GM12892 (cell line): Measurements from ENCODE around the gene ISLR2. TPM values are rescaled to one million over a fixed set of nuclear protein-coding genes. Genes with fewer than 3 reads are reported as not detected.
"Not testable (repeated sequence)": the region's sequence is repeated elsewhere in the genome, so short reads cannot be mapped to it uniquely, and the experiment has no call there.

Experiments
- DNase-seq: peaks from one replicate; pipeline ENCODE4 v3.0.0; 2011; ENCODE audit not compliant: insufficient read length
- FAIRE-seq: peaks from 2 replicates; lab custom pipeline; 2011; peaks lifted over from hg19 to GRCh38; lab: Jason Lieb, UNC
- POLR2A ChIP-seq: IDR thresholded peaks from 2 replicates; pipeline ENCODE4 v1.6.1; 2011; ENCODE audit warnings: low read depth, low read length, control low read depth
- POLR2AphosphoS5 ChIP-seq: IDR thresholded peaks from 2 replicates; pipeline ENCODE4 v1.6.1; 2011; ENCODE audit warnings: low read depth, low read length, control low read depth
- TAF1 ChIP-seq: IDR thresholded peaks from 2 replicates; pipeline ENCODE4 v1.6.1; 2011; ENCODE audit warnings: low read depth, mild to moderate bottlenecking, control low read depth, low read length, borderline replicate concordance
- polyA plus RNA-seq: library from polyadenylated mRNA; unstranded; fragments of >200 nt; gene quantifications from one replicate; pipeline ENCODE4 v1.2.1, GENCODE V29; 2012; ENCODE audit warnings: missing spikeins, inconsistent platforms; ENCODE audit not compliant: missing spikeins

ISLR2 gene
- 0.95 TPM for polyA plus RNA-seq

- DNase-seq: no peak
- no peak for TF ChIP-seq POLR2A
- FAIRE-seq: no peak
Observed at GRCh38 chr15:74130155-74130848, at the start of gene ISLR2. Gene ISLR2, plus strand, starts transcription at chr15:74130586. Its CDS starts 2,169 bp downstream, at chr15:74132755.

GRCh38 chr15:74082450-74082849, 47.9 kb upstream of the ISLR2 start, which contains the start of gene GOLGA6A:
Gene GOLGA6A, minus strand, starts transcription at chr15:74082550. Its CDS starts 41 bp downstream, at chr15:74082509.
- not testable (repeated sequence) for FAIRE-seq

GRCh38 chr15:74094567-74094966, 35.8 kb upstream of the ISLR2 start:
- not testable (repeated sequence) for FAIRE-seq, DNase-seq

More at GRCh38 chr15:74082450-74082849, 47.9 kb upstream of the ISLR2 start, which contains the start of gene GOLGA6A:
- DNase-seq: not testable (repeated sequence)

- DNase-seq, FAIRE-seq: not testable (repeated sequence)
Observed at GRCh38 chr15:74095610-74096009, 34.8 kb upstream of the ISLR2 start.

- not testable (repeated sequence) for DNase-seq, FAIRE-seq
Observed at GRCh38 chr15:74096753-74097474, 33.5 kb upstream of the ISLR2 start.

- peak; percentile 84 for FAIRE-seq
- not testable (repeated sequence) for DNase-seq
Observed at GRCh38 chr15:74099963-74100733, 30.2 kb upstream of the ISLR2 start.

GRCh38 chr15:74108111-74108510, 22.3 kb upstream of the ISLR2 start:
- FAIRE-seq (no peak), DNase-seq (no peak)
- no peak for TF ChIP-seq TAF1
- no peak for TF ChIP-seq POLR2A
- no peak for TF ChIP-seq POLR2AphosphoS5

GRCh38 chr15:74108611-74109010, 21.8 kb upstream of the ISLR2 start:
- DNase-seq, FAIRE-seq: not testable (repeated sequence)

- no peak for FAIRE-seq
Observed at GRCh38 chr15:74109713-74110112, 20.7 kb upstream of the ISLR2 start.

GRCh38 chr15:74120426-74120825, 10.0 kb upstream of the ISLR2 start:
- no peak for FAIRE-seq
- DNase-seq: no peak

More at GRCh38 chr15:74109713-74110112, 20.7 kb upstream of the ISLR2 start:
- TF ChIP-seq POLR2AphosphoS5 (no peak), POLR2A (no peak), TAF1 (no peak)
- no peak for DNase-seq

GRCh38 chr15:74121039-74121438, 9.3 kb upstream of the ISLR2 start:
- DNase-seq (no peak), FAIRE-seq (no peak)
- TF ChIP-seq POLR2A (no peak), TAF1 (no peak), POLR2AphosphoS5 (no peak)

More at GRCh38 chr15:74120426-74120825, 10.0 kb upstream of the ISLR2 start:
- TF ChIP-seq TAF1 (no peak), POLR2AphosphoS5 (no peak), POLR2A (no peak)

GRCh38 chr15:74121858-74122257, 8.5 kb upstream of the ISLR2 start:
- no peak for FAIRE-seq
- TF ChIP-seq POLR2AphosphoS5 (no peak), POLR2A (no peak), TAF1 (no peak)
- DNase-seq: no peak
